ENCODE results near the gene ST14.

GRCh38 chr11:130208241-130209127, 48.9 kb downstream of the ST14 start:
- TF ChIP-seq POLR2A (IDR thresholded peaks at IDR 0.05) (no peak), CTCF (IDR thresholded peaks at IDR 0.05) (no peak)

Measured in adrenal gland (tissue), 5 donors.